ENCODE data around the gene POC1A. TPM values are rescaled to one million over a fixed set of nuclear protein-coding genes. Genes with fewer than 3 reads are reported as not detected.

POC1A gene
- total and polyA plus RNA-seq, 10 of the 15 experiments (the other 5 are each of a cell fraction or from before 2014, with no cell fraction given): 8.5 to 49.8 (median 23.5) TPM

DNA sequence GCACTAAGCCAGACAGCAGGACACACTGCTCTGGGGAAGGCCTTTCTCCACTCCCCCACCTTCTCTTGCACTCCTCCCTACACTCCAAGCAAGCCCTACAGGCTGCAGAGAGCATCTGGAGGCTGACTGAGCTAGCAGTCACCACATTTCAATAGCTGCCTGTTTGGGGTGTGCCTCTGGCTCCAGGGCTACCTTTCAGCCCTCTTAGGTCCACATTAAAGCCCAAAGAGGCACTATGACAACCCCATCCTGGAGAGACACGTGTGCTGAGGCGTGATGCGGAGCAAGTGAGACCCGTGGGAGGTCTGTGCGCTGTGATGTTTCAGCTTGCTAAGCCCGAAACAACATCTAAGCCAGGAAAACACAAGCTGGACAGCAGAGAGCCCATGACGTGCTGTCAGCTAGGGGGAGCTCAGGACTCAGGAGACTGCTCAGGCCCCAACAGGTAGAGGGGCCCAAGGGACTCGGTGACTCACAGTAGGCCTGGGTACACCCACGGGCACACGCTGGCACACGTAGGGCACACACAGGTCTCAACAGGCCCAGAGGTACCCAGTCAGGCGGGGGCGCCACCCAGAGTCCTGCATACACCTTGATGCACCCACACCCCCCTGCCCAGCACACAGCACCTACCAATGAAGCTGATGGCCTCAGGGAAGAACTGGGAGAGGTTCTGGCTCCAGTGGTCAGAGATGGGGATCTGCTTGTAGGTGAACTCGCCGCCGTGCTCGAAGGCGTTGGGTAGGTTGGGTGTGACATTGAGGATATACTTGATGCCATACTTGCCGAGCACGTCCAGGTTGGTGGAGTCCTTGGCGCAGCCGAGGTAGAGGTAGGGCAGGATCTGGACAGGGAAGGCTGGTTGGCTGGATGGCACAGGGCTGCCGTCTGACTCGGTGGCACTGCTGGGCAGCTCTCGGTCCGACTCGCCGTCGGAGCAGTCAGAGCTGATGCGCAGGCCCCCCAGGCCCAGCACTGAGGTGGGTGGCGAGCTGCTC is 100.6 kb downstream of the POC1A start (continued):
- TF ChIP-seq IRF5 (IDR thresholded peaks at IDR 0.05; ENCODE audit: borderline replicate concordance): no peak
- TF ChIP-seq ZZZ3 (IDR thresholded peaks at IDR 0.05; ENCODE audit: control insufficient read depth, insufficient read length, low read depth): no peak
- TF ChIP-seq, protein P1, sequence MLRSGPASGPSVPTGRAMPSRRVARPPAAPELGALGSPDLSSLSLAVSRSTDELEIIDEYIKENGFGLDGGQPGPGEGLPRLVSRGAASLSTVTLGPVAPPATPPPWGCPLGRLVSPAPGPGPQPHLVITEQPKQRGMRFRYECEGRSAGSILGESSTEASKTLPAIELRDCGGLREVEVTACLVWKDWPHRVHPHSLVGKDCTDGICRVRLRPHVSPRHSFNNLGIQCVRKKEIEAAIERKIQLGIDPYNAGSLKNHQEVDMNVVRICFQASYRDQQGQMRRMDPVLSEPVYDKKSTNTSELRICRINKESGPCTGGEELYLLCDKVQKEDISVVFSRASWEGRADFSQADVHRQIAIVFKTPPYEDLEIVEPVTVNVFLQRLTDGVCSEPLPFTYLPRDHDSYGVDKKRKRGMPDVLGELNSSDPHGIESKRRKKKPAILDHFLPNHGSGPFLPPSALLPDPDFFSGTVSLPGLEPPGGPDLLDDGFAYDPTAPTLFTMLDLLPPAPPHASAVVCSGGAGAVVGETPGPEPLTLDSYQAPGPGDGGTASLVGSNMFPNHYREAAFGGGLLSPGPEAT (IDR thresholded peaks at IDR 0.05; ENCODE audit: low read depth): no peak
- TF ChIP-seq SPI1 (IDR thresholded peaks at IDR 0.05; ENCODE audit: borderline replicate concordance, insufficient read depth, low read depth, low read length): no peak
- peak; percentile 60 for TF ChIP-seq RAD21 (IDR thresholded peaks at IDR 0.05; ENCODE audit: insufficient read depth, low read depth, low read length)
- no peak for TF ChIP-seq SUZ12 (IDR thresholded peaks at IDR 0.05; ENCODE audit: unreplicated experiment)
- TF ChIP-seq NFYA (IDR thresholded peaks at IDR 0.05; ENCODE audit: borderline replicate concordance, low read depth, low read length): no peak
- TF ChIP-seq SREBF1 (IDR thresholded peaks at IDR 0.05; ENCODE audit: low read length): no peak
- 0 out of 2 replicates have a peak, but pooled peaks have one; percentile 15 for TF ChIP-seq LARP7 (IDR thresholded peaks at IDR 0.05)
- no peak for TF ChIP-seq RBBP5 (conservative IDR thresholded peaks at IDR 0.05)
- no peak for TF ChIP-seq KAT2A (conservative IDR thresholded peaks at IDR 0.05; ENCODE audit: control insufficient read depth, low read depth, low read length)
- TF ChIP-seq ZNF274 (IDR thresholded peaks at IDR 0.05; ENCODE audit: insufficient read depth, insufficient read length): no peak
- TF ChIP-seq IKZF2 (IDR thresholded peaks at IDR 0.05): no peak
- TF ChIP-seq POLR2AphosphoS5 (IDR thresholded peaks at IDR 0.05; ENCODE audit: low read length): no peak
- TF ChIP-seq, protein P2, sequence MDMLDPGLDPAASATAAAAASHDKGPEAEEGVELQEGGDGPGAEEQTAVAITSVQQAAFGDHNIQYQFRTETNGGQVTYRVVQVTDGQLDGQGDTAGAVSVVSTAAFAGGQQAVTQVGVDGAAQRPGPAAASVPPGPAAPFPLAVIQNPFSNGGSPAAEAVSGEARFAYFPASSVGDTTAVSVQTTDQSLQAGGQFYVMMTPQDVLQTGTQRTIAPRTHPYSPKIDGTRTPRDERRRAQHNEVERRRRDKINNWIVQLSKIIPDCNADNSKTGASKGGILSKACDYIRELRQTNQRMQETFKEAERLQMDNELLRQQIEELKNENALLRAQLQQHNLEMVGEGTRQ (IDR thresholded peaks at IDR 0.05; ENCODE audit: borderline replicate concordance, low read depth, low read length): no peak
- TF ChIP-seq HSF1 (IDR thresholded peaks at IDR 0.05; ENCODE audit: low read depth, low read length): no peak
- no peak for TF ChIP-seq ZSCAN29 (IDR thresholded peaks at IDR 0.05)
- TF ChIP-seq, protein P3, sequence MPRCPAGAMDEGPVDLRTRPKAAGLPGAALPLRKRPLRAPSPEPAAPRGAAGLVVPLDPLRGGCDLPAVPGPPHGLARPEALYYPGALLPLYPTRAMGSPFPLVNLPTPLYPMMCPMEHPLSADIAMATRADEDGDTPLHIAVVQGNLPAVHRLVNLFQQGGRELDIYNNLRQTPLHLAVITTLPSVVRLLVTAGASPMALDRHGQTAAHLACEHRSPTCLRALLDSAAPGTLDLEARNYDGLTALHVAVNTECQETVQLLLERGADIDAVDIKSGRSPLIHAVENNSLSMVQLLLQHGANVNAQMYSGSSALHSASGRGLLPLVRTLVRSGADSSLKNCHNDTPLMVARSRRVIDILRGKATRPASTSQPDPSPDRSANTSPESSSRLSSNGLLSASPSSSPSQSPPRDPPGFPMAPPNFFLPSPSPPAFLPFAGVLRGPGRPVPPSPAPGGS (IDR thresholded peaks at IDR 0.05; ENCODE audit: borderline replicate concordance, insufficient read depth, low read depth, low read length, poor library complexity, severe bottlenecking): no peak
- TF ChIP-seq NBN (IDR thresholded peaks at IDR 0.05): no peak
- TF ChIP-seq TCF7 (IDR thresholded peaks at IDR 0.05; ENCODE audit: borderline replicate concordance): no peak
- no peak for TF ChIP-seq YY1 (IDR thresholded peaks at IDR 0.05; ENCODE audit: low read depth, low read length)
- TF ChIP-seq NFXL1 (IDR thresholded peaks at IDR 0.05; ENCODE audit: borderline replicate concordance): no peak
- TF ChIP-seq, protein P4, sequence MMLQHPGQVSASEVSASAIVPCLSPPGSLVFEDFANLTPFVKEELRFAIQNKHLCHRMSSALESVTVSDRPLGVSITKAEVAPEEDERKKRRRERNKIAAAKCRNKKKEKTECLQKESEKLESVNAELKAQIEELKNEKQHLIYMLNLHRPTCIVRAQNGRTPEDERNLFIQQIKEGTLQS (IDR thresholded peaks at IDR 0.05; ENCODE audit: borderline replicate concordance, extremely low read depth, low read depth, low read length): no peak

Measured in GM12878 (cell line).